GM12878 (cell line): Measurements from ENCODE around the gene DNAH1. TPM values are rescaled to one million over a fixed set of nuclear protein-coding genes. Genes with fewer than 3 reads are reported as not detected.

Experiments used
- ATAC-seq: fragments of 200-7000 bp; cut with Tn5 transposase; 3 replicates; pipeline ENCODE4 v1.9.1; 2020; ENCODE audit warnings: mild to moderate bottlenecking, moderate library complexity
- BruUV-seq: library from RNA; stranded (reverse); fragments of 400-500 nt; replicated peaks from 2 replicates; lab custom pipeline; 2021; lab: Mats Ljungman, UMichigan
- CTCF ChIA-PET: fragments of 300-600 bp; sonication (Branson Sonifier 250); formaldehyde crosslinking; extraction: SDS; loops from one replicate; lab custom pipeline; 2021; ENCODE audit warnings: inconsistent platforms; lab: Yijun Ruan, JAX
- POLR2A ChIA-PET: fragments of 350-600 bp; formaldehyde crosslinking; extraction: SDS; loops from one replicate; lab custom pipeline; 2021; ENCODE audit warnings: inconsistent platforms; lab: Charles Lee
- RAD21 ChIA-PET: fragments of 300-600 bp; sonication (Branson Sonifier 250); formaldehyde crosslinking; loops from one replicate; lab custom pipeline; 2023; ENCODE audit warnings: antibody characterized with exemption; ENCODE audit not compliant: unreplicated experiment; lab: Charles Lee
- SMC1A ChIA-PET: fragments of 300-600 bp; sonication (Branson Sonifier 250); formaldehyde crosslinking; loops from one replicate; lab custom pipeline; 2023; ENCODE audit not compliant: unreplicated experiment, uncharacterized antibody; lab: Charles Lee
- DNase-seq: peaks from one replicate; pipeline ENCODE4 v3.0.0-alpha.2; 2011; ENCODE audit warnings: low read depth, low spot score
- FAIRE-seq: peaks from 3 replicates; lab custom pipeline; 2011; peaks lifted over from hg19 to GRCh38; lab: Jason Lieb, UNC
- H2AFZ ChIP-seq: 2 replicates; pipeline ENCODE4 v1.6.0; 2011; ENCODE audit warnings: low read depth, low read length, control low read depth; ENCODE audit not compliant: control insufficient read depth
- H3K27ac ChIP-seq: 2 replicates; pipeline ENCODE4 v1.5.1; 2011; ENCODE audit warnings: control low read depth; ENCODE audit not compliant: control insufficient read depth, insufficient read depth
- H3K27me3 ChIP-seq, 2 experiments: replicated peaks in 1 of 2; 2 replicates each; pipeline versions ENCODE4 v1.6.0 to v1.6.1; 2011; ENCODE audit warnings: low read length in 1 of 2; ENCODE audit not compliant: control insufficient read depth in 2 of 2, insufficient read depth in 2 of 2
- H3K36me3 ChIP-seq, 2 experiments: 2 replicates each; pipeline ENCODE4 v1.5.1; 2011; ENCODE audit warnings: low read length in 1 of 2; ENCODE audit not compliant: control insufficient read depth in 2 of 2, insufficient read depth in 2 of 2
- H3K4me1 ChIP-seq: 2 replicates; pipeline ENCODE4 v1.6.1; 2011; ENCODE audit warnings: mild to moderate bottlenecking, low read length, moderate library complexity, mixed read lengths; ENCODE audit not compliant: control insufficient read depth, insufficient read depth
- H3K4me2 ChIP-seq: 2 replicates; pipeline ENCODE4 v1.6.0; 2011; ENCODE audit warnings: control low read depth; ENCODE audit not compliant: control insufficient read depth, insufficient read depth
- H3K4me3 ChIP-seq: fragments of 200-600 bp; sonication (generic); 2 replicates; pipeline ENCODE4 v1.5.1; 2016
- H3K79me2 ChIP-seq: 2 replicates; pipeline ENCODE4 v1.6.0; 2011; ENCODE audit warnings: low read length; ENCODE audit not compliant: control insufficient read depth, insufficient read depth
- H3K9ac ChIP-seq: 2 replicates; pipeline ENCODE4 v1.8.0; 2011; ENCODE audit warnings: low read length, control low read depth, mixed read lengths; ENCODE audit not compliant: control insufficient read depth, insufficient read depth
- H3K9me3 ChIP-seq: replicated peaks from 3 replicates; pipeline ENCODE4 v1.5.1; 2011; ENCODE audit warnings: mild to moderate bottlenecking, low read length; ENCODE audit not compliant: control insufficient read depth, insufficient read depth
- H4K20me1 ChIP-seq: 2 replicates; pipeline ENCODE4 v1.6.0; 2011; ENCODE audit not compliant: control insufficient read depth, insufficient read depth
- ATF2 ChIP-seq: IDR thresholded peaks from 2 replicates; pipeline ENCODE4 v1.6.1; 2012; ENCODE audit warnings: low read length, inconsistent platforms
- BMI1 ChIP-seq: fragments of 450-650 bp; IDR thresholded peaks from 2 replicates; pipeline ENCODE4 v1.6.1; 2016; ENCODE audit warnings: mild to moderate bottlenecking, moderate library complexity, borderline replicate concordance
- CBX3 ChIP-seq: fragments of 200-600 bp; sonication (generic); IDR thresholded peaks from 2 replicates; pipeline ENCODE4 v1.6.1; 2016; ENCODE audit warnings: low read depth, borderline replicate concordance
- CBX5 ChIP-seq: sonication (generic); IDR thresholded peaks from 2 replicates; pipeline ENCODE4 v1.6.1; 2016; ENCODE audit warnings: low read depth, moderate library complexity, mild to moderate bottlenecking, inconsistent platforms
- CEBPZ ChIP-seq: fragments of 150-350 bp; IDR thresholded peaks from 2 replicates; pipeline ENCODE4 v1.6.1; 2016; ENCODE audit warnings: low read depth, low read length
- EZH2 ChIP-seq: IDR thresholded peaks from 2 replicates; pipeline ENCODE4 v1.6.1; 2012; ENCODE audit warnings: low read depth, mild to moderate bottlenecking, control low read depth, inconsistent platforms, low read length, borderline replicate concordance; ENCODE audit not compliant: control insufficient read depth
- JUND ChIP-seq: IDR thresholded peaks from 2 replicates; pipeline ENCODE4 v1.6.1; 2012; ENCODE audit warnings: low read depth, mild to moderate bottlenecking, low read length, improper control_type of control experiment, moderate library complexity
- NR2F1 ChIP-seq: fragments of 450-650 bp; conservative IDR thresholded peaks from 2 replicates; pipeline ENCODE4 v1.6.1; 2017; ENCODE audit warnings: mild to moderate bottlenecking
- PAX5 ChIP-seq: IDR thresholded peaks from 2 replicates; pipeline ENCODE4 v1.6.1; 2011; ENCODE audit warnings: low read depth, low read length, borderline replicate concordance
- PAX8 ChIP-seq: fragments of 450-650 bp; IDR thresholded peaks from 2 replicates; pipeline ENCODE4 v1.6.1; 2017; ENCODE audit warnings: mild to moderate bottlenecking, moderate library complexity
- RUNX3 ChIP-seq: IDR thresholded peaks from 2 replicates; pipeline ENCODE4 v1.6.1; 2012; ENCODE audit warnings: low read length, inconsistent platforms
- SMARCA5 ChIP-seq: fragments of 450-650 bp; IDR thresholded peaks from 2 replicates; pipeline ENCODE4 v1.6.1; 2017; ENCODE audit warnings: mild to moderate bottlenecking
- SREBF1 ChIP-seq: IDR thresholded peaks from 2 replicates; pipeline ENCODE4 v1.6.1; 2012; ENCODE audit warnings: mild to moderate bottlenecking, low read length
- STAT1 ChIP-seq: fragments of 450-650 bp; conservative IDR thresholded peaks from 2 replicates; pipeline ENCODE4 v1.6.1; 2014; ENCODE audit warnings: antibody characterized with exemption, mild to moderate bottlenecking
- ZNF207 ChIP-seq: fragments of 450-650 bp; IDR thresholded peaks from 2 replicates; pipeline ENCODE4 v1.6.1; 2014; ENCODE audit warnings: antibody characterized with exemption, mild to moderate bottlenecking, borderline replicate concordance
- in situ Hi-C: fragments of 300-500 bp; cut with MboI; formaldehyde crosslinking; loops from 9 replicates; pipeline ENCODE4 v1.14.3; 2018; ENCODE audit warnings: mixed read lengths
- intact Hi-C: fragments of 100-400 bp; cut with micrococcal nuclease; formaldehyde crosslinking; loops from one replicate; pipeline ENCODE4 v1.14.2; 2022; ENCODE audit not compliant: unreplicated experiment
- polyA plus RNA-seq, 11 experiments: library from polyadenylated mRNA; depleted of rRNA in 4 of 11; unstranded in 6 of 11; stranded (reverse) in 5 of 11; fragments of >200 nt; fragmentation: Nextera tagmentation in 4 of 11; fragmentation: Illumina TruSeq in 1 of 11; extraction: Ambion mirVana in 4 of 11; extraction: Trizol in 1 of 11; gene quantifications; 1 replicate in 1 of 11; 2 replicates in 10 of 11; pipeline versions ENCODE4 v1.2.1 to v1.2.3, GENCODE V29; 2011 to 2016; ENCODE audit warnings: inconsistent platforms in 2 of 11, missing spikeins in 2 of 11, low read depth in 1 of 11
- total RNA-seq, 4 experiments: library from RNA; depleted of rRNA in 3 of 4; stranded (reverse); fragments of >200 nt in 3 of 4; fragmentation: Illumina TruSeq in 1 of 4; extraction: Trizol in 1 of 4; gene quantifications; 2 replicates each; pipeline versions ENCODE4 v1.2.1 to v1.2.3, GENCODE V29; 2013 to 2021
- TF ChIP-seq, protein P1 (sequence below), 3 experiments: IDR thresholded peaks in 2 of 3; conservative IDR thresholded peaks in 1 of 3; 2 replicates each; pipeline ENCODE4 v1.5.1; 2011; ENCODE audit warnings: low read depth in 3 of 3, low read length in 3 of 3, mild to moderate bottlenecking in 3 of 3, control low read depth in 2 of 3, moderate library complexity in 2 of 3, inconsistent platforms in 1 of 3, mixed read lengths in 1 of 3; ENCODE audit not compliant: control insufficient read depth in 2 of 3, insufficient read depth in 1 of 3; ENCODE audit errors: extremely low read depth in 1 of 3
- TF ChIP-seq, protein P2 (sequence below): fragments of 450-650 bp; IDR thresholded peaks from 2 replicates; pipeline ENCODE4 v1.6.1; 2018; ENCODE audit warnings: borderline replicate concordance, mild to moderate bottlenecking; ENCODE audit not compliant: partially characterized antibody

DNAH1 gene
- total and polyA plus RNA-seq, 10 of the 15 experiments (the other 5 are each of a cell fraction or from before 2014, with no cell fraction given): 0.31 to 5.8 (median 2.7) TPM

GRCh38 chr3:52325686-52326085 is 9.6 kb downstream of the DNAH1 start:
- no peak overlapping the region for H3K27ac ChIP-seq
- no peak for FAIRE-seq
- no peaks in the 10 kb centered on the region for H3K36me3 ChIP-seq
- CTCF ChIA-PET: interaction anchor here (16.8 kb wide), 1 partner anchor 33 kb away, joined by 451 read pairs; the partner anchor contains the start of gene GLYCTK
- SMC1A ChIA-PET: interaction anchor here (2.3 kb wide), 1 partner anchor 13 kb away, joined by 9 read pairs; no protein-coding TSS in a partner anchor
- DNase-seq: no peak
- no peak for ATAC-seq
- no peak overlapping the region for H2AFZ ChIP-seq
- RAD21 ChIA-PET: no interaction called here
- POLR2A ChIA-PET: no interaction called here
- in situ Hi-C loops: no loop called here
- no peak overlapping the region for H3K4me2 ChIP-seq
- intact Hi-C loops: no loop called here
- no peak overlapping the region for H3K4me3 ChIP-seq
- BruUV-seq: no TSS peak
- no peaks in the 10 kb centered on the region for H4K20me1 ChIP-seq
- no peaks in the 10 kb centered on the region for H3K9me3 ChIP-seq
- no peak overlapping the region for H3K9ac ChIP-seq
- H3K4me1 ChIP-seq: no peaks in the 10 kb centered on the region
- no peaks in the 10 kb centered on the region for H3K27me3 ChIP-seq
- no peaks in the 10 kb centered on the region for H3K79me2 ChIP-seq
- TF ChIP-seq JUND (no peak), CBX5 (no peak), PAX8 (no peak), STAT1 (no peak), SREBF1 (no peak), ZNF207 (no peak), NR2F1 (no peak), CBX3 (no peak), CEBPZ (no peak), SMARCA5 (no peak), PAX5 (no peak), ATF2 (no peak), BMI1 (no peak), EZH2 (no peak), RUNX3 (no peak)
- TF ChIP-seq, protein P1, sequence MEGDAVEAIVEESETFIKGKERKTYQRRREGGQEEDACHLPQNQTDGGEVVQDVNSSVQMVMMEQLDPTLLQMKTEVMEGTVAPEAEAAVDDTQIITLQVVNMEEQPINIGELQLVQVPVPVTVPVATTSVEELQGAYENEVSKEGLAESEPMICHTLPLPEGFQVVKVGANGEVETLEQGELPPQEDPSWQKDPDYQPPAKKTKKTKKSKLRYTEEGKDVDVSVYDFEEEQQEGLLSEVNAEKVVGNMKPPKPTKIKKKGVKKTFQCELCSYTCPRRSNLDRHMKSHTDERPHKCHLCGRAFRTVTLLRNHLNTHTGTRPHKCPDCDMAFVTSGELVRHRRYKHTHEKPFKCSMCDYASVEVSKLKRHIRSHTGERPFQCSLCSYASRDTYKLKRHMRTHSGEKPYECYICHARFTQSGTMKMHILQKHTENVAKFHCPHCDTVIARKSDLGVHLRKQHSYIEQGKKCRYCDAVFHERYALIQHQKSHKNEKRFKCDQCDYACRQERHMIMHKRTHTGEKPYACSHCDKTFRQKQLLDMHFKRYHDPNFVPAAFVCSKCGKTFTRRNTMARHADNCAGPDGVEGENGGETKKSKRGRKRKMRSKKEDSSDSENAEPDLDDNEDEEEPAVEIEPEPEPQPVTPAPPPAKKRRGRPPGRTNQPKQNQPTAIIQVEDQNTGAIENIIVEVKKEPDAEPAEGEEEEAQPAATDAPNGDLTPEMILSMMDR (IDR thresholded peaks at IDR 0.05 in 2 of 3, conservative IDR thresholded peaks at IDR 0.05 in 1 of 3; ENCODE audit: control insufficient read depth in 2 of 3, extremely low read depth in 1 of 3, insufficient read depth in 1 of 3, low read depth in 3 of 3, low read length in 3 of 3): no peak
- TF ChIP-seq, protein P2, sequence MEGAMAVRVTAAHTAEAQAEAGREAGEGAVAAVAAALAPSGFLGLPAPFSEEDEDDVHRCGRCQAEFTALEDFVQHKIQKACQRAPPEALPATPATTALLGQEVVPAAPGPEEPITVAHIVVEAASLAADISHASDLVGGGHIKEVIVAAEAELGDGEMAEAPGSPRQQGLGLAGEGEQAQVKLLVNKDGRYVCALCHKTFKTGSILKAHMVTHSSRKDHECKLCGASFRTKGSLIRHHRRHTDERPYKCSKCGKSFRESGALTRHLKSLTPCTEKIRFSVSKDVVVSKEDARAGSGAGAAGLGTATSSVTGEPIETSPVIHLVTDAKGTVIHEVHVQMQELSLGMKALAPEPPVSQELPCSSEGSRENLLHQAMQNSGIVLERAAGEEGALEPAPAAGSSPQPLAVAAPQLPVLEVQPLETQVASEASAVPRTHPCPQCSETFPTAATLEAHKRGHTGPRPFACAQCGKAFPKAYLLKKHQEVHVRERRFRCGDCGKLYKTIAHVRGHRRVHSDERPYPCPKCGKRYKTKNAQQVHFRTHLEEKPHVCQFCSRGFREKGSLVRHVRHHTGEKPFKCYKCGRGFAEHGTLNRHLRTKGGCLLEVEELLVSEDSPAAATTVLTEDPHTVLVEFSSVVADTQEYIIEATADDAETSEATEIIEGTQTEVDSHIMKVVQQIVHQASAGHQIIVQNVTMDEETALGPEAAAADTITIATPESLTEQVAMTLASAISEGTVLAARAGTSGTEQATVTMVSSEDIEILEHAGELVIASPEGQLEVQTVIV: no peak
